CD4-positive, alpha-beta memory T cell (primary cell): ENCODE results near the gene MAPK9. TPM values are rescaled to one million over a fixed set of nuclear protein-coding genes. Genes with fewer than 3 reads are reported as not detected.
A peak's percentile ranks its signal among the peaks of the same experiment; 100 is the strongest.

ENCODE experiments used
- CTCF ChIA-PET: fragments of 350-600 bp; sonication (Branson Sonifier 250); formaldehyde crosslinking; loops from one replicate; lab custom pipeline; 2021; ENCODE audit warnings: inconsistent platforms; ENCODE audit not compliant: partially characterized antibody; lab: Charles Lee
- POLR2A ChIA-PET: fragments of 350-600 bp; sonication (Branson Sonifier 250); formaldehyde crosslinking; loops from one replicate; lab custom pipeline; 2021; ENCODE audit not compliant: partially characterized antibody; lab: Charles Lee
- DNase-seq, 5 donors: peaks; one replicate each; pipeline versions ENCODE4 v3.0.0 to v3.0.0-alpha.2; 2020 to 2022; ENCODE audit warnings: mixed read lengths in 1 of 5
- H3K27ac ChIP-seq: one replicate; pipeline ENCODE4 v1.7.0; 2013; ENCODE audit warnings: low read depth, low read length
- H3K27me3 ChIP-seq: 2 replicates; pipeline ENCODE4 v1.7.0; 2013; ENCODE audit warnings: mild to moderate bottlenecking, low read length, moderate library complexity; ENCODE audit not compliant: insufficient read depth
- H3K36me3 ChIP-seq: 2 replicates; pipeline ENCODE4 v1.7.0; 2013; ENCODE audit warnings: mild to moderate bottlenecking, low read length, moderate library complexity; ENCODE audit not compliant: insufficient read depth
- H3K4me1 ChIP-seq: 2 replicates; pipeline ENCODE4 v1.7.0; 2013; ENCODE audit warnings: mild to moderate bottlenecking, low read length, moderate library complexity; ENCODE audit not compliant: insufficient read depth
- H3K4me3 ChIP-seq, 2 donors: one replicate each; pipeline ENCODE4 v1.7.0; 2013; ENCODE audit warnings: low read length in 2 of 2, mild to moderate bottlenecking in 1 of 2
- H3K9me3 ChIP-seq, 2 donors: one replicate each; pipeline ENCODE4 v1.7.0; 2013; ENCODE audit warnings: low read length in 2 of 2, control low read depth in 1 of 2; ENCODE audit not compliant: control insufficient read depth in 1 of 2
- H3K27ac Mint-ChIP-seq, 7 donors: one replicate each; pipeline ENCODE4 v1.8.0; 2020 to 2021; ENCODE audit warnings: mixed read lengths in 7 of 7, mild to moderate bottlenecking in 6 of 7, inconsistent platforms in 3 of 7, moderate library complexity in 3 of 7
- H3K27me3 Mint-ChIP-seq, 2 donors: one replicate each; pipeline ENCODE4 v1.8.0; 2020 to 2021; ENCODE audit warnings: mixed read lengths in 2 of 2
- H3K36me3 Mint-ChIP-seq, 2 donors: one replicate each; pipeline ENCODE4 v1.8.0; 2020 to 2021; ENCODE audit warnings: mixed read lengths in 2 of 2, inconsistent platforms in 1 of 2, mild to moderate bottlenecking in 1 of 2
- H3K4me1 Mint-ChIP-seq, 4 donors: one replicate each; pipeline ENCODE4 v1.8.0; 2020 to 2021; ENCODE audit warnings: mixed read lengths in 4 of 4, mild to moderate bottlenecking in 1 of 4
- H3K4me3 Mint-ChIP-seq, 8 donors: one replicate each; pipeline ENCODE4 v1.8.0; 2020 to 2021; ENCODE audit warnings: mixed read lengths in 8 of 8, mild to moderate bottlenecking in 7 of 8, moderate library complexity in 6 of 8, inconsistent platforms in 3 of 8
- H3K9me3 Mint-ChIP-seq, 8 donors: one replicate each; pipeline ENCODE4 v1.8.0; 2020 to 2021; ENCODE audit warnings: mixed read lengths in 8 of 8, mild to moderate bottlenecking in 5 of 8, inconsistent platforms in 3 of 8, moderate library complexity in 1 of 8
- intact Hi-C: fragments of 100-400 bp; cut with micrococcal nuclease; formaldehyde crosslinking; loops from one replicate; pipeline ENCODE4 v1.15.1; 2023
- polyA plus RNA-seq, 2 donors: library from polyadenylated mRNA; unstranded; fragments of 300-500 nt; fragmentation: Illumina TruSeq; gene quantifications; one replicate each; pipeline ENCODE4 v1.2.3, GENCODE V29; 2021
- total RNA-seq, 2 experiments: library from RNA; stranded (reverse); gene quantifications; one replicate each; pipeline ENCODE4 v1.2.3, GENCODE V29; 2021

The MAPK9 gene
- total and polyA plus RNA-seq, 4 experiments from 2014 or later, result 21.8 to 39.1 (median 35.1) TPM

GRCh38 chr5:180324601-180324950 lies 32.7 kb upstream of the MAPK9 start:
- no peak overlapping the region for H3K27ac ChIP-seq
- no peak overlapping the region for H3K4me3 ChIP-seq
- no peak for DNase-seq
- H3K4me1 ChIP-seq, result no peaks in the 10 kb centered on the region
- Mint-ChIP-seq H3K4me3 (no peak overlapping the region), H3K27ac (peak overlapping the region in 1 of 7 donors; percentile 71), H3K36me3 (no peaks in the 10 kb centered on the region), H3K27me3 (no peaks in the 10 kb centered on the region), H3K4me1 (peaks cover 0 to 5% (median 0%) of the 10 kb centered on the region in 4 donors), H3K9me3 (no peaks in the 10 kb centered on the region)
- no peaks in the 10 kb centered on the region for H3K36me3 ChIP-seq
- no peaks in the 10 kb centered on the region for H3K9me3 ChIP-seq
- ChIA-PET POLR2A (no interaction called here), CTCF (interaction anchor here (1.5 to 6.2 kb wide), 2 partner anchors 9 to 34 kb away, joined by 4 to 56 read pairs; no protein-coding TSS in a partner anchor)
- H3K27me3 ChIP-seq, result no peaks in the 10 kb centered on the region
- intact Hi-C loops, result no loop called here

- H3K27me3 ChIP-seq, result no peaks in the 10 kb centered on the region
- ChIA-PET CTCF (interaction anchor here (1.5 to 6.2 kb wide), 2 partner anchors 9 to 33 kb away, joined by 4 to 56 read pairs; no protein-coding TSS in a partner anchor), POLR2A (no interaction called here)
- H3K27ac ChIP-seq, result no peak overlapping the region
- intact Hi-C loops, result no loop called here
- no peaks in the 10 kb centered on the region for H3K9me3 ChIP-seq
- H3K4me1 Mint-ChIP-seq, result peaks cover 0 to 5% (median 0%) of the 10 kb centered on the region in 4 donors
- no peaks in the 10 kb centered on the region for H3K9me3 Mint-ChIP-seq
- H3K4me3 ChIP-seq, result no peak overlapping the region
- peak overlapping the region in 1 of 7 donors; percentile 43 for H3K27ac Mint-ChIP-seq
- H3K4me3 Mint-ChIP-seq, result no peak overlapping the region
- H3K36me3 ChIP-seq, result no peaks in the 10 kb centered on the region
- DNase-seq, result no peak
- H3K4me1 ChIP-seq, result no peaks in the 10 kb centered on the region
- H3K27me3 Mint-ChIP-seq, result no peaks in the 10 kb centered on the region
- H3K36me3 Mint-ChIP-seq, result no peaks in the 10 kb centered on the region
These were observed 32.2 kb upstream of the MAPK9 start for GRCh38 chr5:180323941-180324600.

- no peak for DNase-seq
- CTCF ChIA-PET, result interaction anchor here (1.5 kb wide), 1 partner anchor 32 kb away, joined by 4 read pairs; no protein-coding TSS in a partner anchor
- Mint-ChIP-seq H3K9me3 (no peaks in the 10 kb centered on the region), H3K4me1 (no peaks in the 10 kb centered on the region), H3K27ac (no peak overlapping the region), H3K4me3 (no peak overlapping the region), H3K27me3 (peaks cover 1 to 4% of the 10 kb centered on the region in 2 donors), H3K36me3 (no peaks in the 10 kb centered on the region)
- no peaks in the 10 kb centered on the region for H3K9me3 ChIP-seq
- no peaks in the 10 kb centered on the region for H3K4me1 ChIP-seq
- no peak overlapping the region for H3K27ac ChIP-seq
- H3K27me3 ChIP-seq, result no peaks in the 10 kb centered on the region
- POLR2A ChIA-PET, result no interaction called here
- H3K36me3 ChIP-seq, result no peaks in the 10 kb centered on the region
- H3K4me3 ChIP-seq, result no peak overlapping the region
- intact Hi-C loops, result no loop called here
These were observed 31.3 kb upstream of the MAPK9 start for GRCh38 chr5:180323160-180323559.

GRCh38 chr5:180318456-180319089 lies 26.7 kb upstream of the MAPK9 start:
- no peaks in the 10 kb centered on the region for H3K36me3 ChIP-seq
- no peak overlapping the region for H3K27ac ChIP-seq
- no peaks in the 10 kb centered on the region for H3K9me3 Mint-ChIP-seq
- no peaks in the 10 kb centered on the region for H3K27me3 ChIP-seq
- H3K9me3 ChIP-seq, result no peaks in the 10 kb centered on the region
- CTCF ChIA-PET, result interaction anchor here (1.6 to 2.9 kb wide), 2 partner anchors 10 to 16 kb away, joined by 4 to 32 read pairs; no protein-coding TSS in a partner anchor
- POLR2A ChIA-PET, result no interaction called here
- no peak overlapping the region for H3K4me3 ChIP-seq
- no peak for DNase-seq
- H3K4me1 Mint-ChIP-seq, result peaks cover 0 to 15% (median 4%) of the 10 kb centered on the region in 4 donors
- no peak overlapping the region for H3K27ac Mint-ChIP-seq
- intact Hi-C loops, result loop anchor here (10.0 kb wide), 1 partner anchor 114 kb away; the partner anchor contains the start of gene RASGEF1C
- H3K4me1 ChIP-seq, result no peaks in the 10 kb centered on the region
- peaks cover 3 to 6% of the 10 kb centered on the region in 2 donors for H3K27me3 Mint-ChIP-seq
- no peak overlapping the region for H3K4me3 Mint-ChIP-seq
- no peaks in the 10 kb centered on the region for H3K36me3 Mint-ChIP-seq

- intact Hi-C loops, result loop anchor here (10.0 kb wide), 1 partner anchor 112 kb away; the partner anchor contains the start of gene RASGEF1C
- Histone ChIP-seq H3K4me3 (no peak overlapping the region), H3K36me3 (no peaks in the 10 kb centered on the region), H3K4me1 (no peaks in the 10 kb centered on the region), H3K27me3 (no peaks in the 10 kb centered on the region), H3K9me3 (no peaks in the 10 kb centered on the region), H3K27ac (no peak overlapping the region)
- Mint-ChIP-seq H3K27ac (peak overlapping the region in 1 of 7 donors; percentile 52), H3K36me3 (no peaks in the 10 kb centered on the region), H3K9me3 (peaks cover 0 to under 1% (median 0%) of the 10 kb centered on the region in 8 donors), H3K4me3 (no peak overlapping the region), H3K27me3 (peaks cover 3 to 6% of the 10 kb centered on the region in 2 donors), H3K4me1 (peaks cover 0 to 15% (median 4%) of the 10 kb centered on the region in 4 donors)
- ChIA-PET CTCF (interaction anchor here (0.9 to 4.5 kb wide), 11 partner anchors 10 to 154 kb away, joined by 3 to 130 read pairs (median 9); partner anchors contain the start of gene MAPK9), POLR2A (interaction anchor here (1.5 kb wide), 1 partner anchor 24 kb away, joined by 25 read pairs; the partner anchor contains the start of gene MAPK9)
- DNase-seq, result no peak
These were observed 24.7 kb upstream of the MAPK9 start for GRCh38 chr5:180316586-180316985.

- Histone ChIP-seq H3K27ac (no peak overlapping the region), H3K36me3 (no peaks in the 10 kb centered on the region), H3K9me3 (no peaks in the 10 kb centered on the region), H3K27me3 (no peaks in the 10 kb centered on the region), H3K4me3 (no peak overlapping the region), H3K4me1 (no peaks in the 10 kb centered on the region)
- peak; percentile 55 to 73 (median 61) for DNase-seq
- Mint-ChIP-seq H3K4me3 (peak overlapping the region in 1 of 8 donors; percentile 14), H3K9me3 (peaks cover 0 to 2% (median 0%) of the 10 kb centered on the region in 8 donors), H3K36me3 (no peaks in the 10 kb centered on the region), H3K4me1 (peaks cover 0 to 15% (median 4%) of the 10 kb centered on the region in 4 donors), H3K27me3 (peaks cover 3 to 6% of the 10 kb centered on the region in 2 donors), H3K27ac (peak overlapping the region in 1 of 7 donors; percentile 2)
- CTCF ChIA-PET, result interaction anchor here (0.9 to 4.5 kb wide), 17 partner anchors 10 to 187 kb away, joined by 3 to 130 read pairs (median 4); partner anchors contain the start of gene MAPK9
- intact Hi-C loops, result loop anchor here (1.0 to 10.0 kb wide), 2 partner anchors 22 to 111 kb away; partner anchors contain the start of gene RASGEF1C
- POLR2A ChIA-PET, result interaction anchor here (0.8 to 1.5 kb wide), 2 partner anchors 20 to 23 kb away, joined by 3 to 25 read pairs; partner anchors contain the start of gene MAPK9
These were observed 23.9 kb upstream of the MAPK9 start for GRCh38 chr5:180315762-180316212.
